Measurements from ENCODE around the gene TMIGD3.

GRCh38 chr1:111483876-111484275 lies 19.6 kb downstream of the TMIGD3 start:
- TF ChIP-seq, protein P1, sequence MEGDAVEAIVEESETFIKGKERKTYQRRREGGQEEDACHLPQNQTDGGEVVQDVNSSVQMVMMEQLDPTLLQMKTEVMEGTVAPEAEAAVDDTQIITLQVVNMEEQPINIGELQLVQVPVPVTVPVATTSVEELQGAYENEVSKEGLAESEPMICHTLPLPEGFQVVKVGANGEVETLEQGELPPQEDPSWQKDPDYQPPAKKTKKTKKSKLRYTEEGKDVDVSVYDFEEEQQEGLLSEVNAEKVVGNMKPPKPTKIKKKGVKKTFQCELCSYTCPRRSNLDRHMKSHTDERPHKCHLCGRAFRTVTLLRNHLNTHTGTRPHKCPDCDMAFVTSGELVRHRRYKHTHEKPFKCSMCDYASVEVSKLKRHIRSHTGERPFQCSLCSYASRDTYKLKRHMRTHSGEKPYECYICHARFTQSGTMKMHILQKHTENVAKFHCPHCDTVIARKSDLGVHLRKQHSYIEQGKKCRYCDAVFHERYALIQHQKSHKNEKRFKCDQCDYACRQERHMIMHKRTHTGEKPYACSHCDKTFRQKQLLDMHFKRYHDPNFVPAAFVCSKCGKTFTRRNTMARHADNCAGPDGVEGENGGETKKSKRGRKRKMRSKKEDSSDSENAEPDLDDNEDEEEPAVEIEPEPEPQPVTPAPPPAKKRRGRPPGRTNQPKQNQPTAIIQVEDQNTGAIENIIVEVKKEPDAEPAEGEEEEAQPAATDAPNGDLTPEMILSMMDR (conservative IDR thresholded peaks at IDR 0.05 in 1 of 2, IDR thresholded peaks at IDR 0.05 in 1 of 2; ENCODE audit: low read depth in 1 of 2, low read length in 2 of 2) = no peak
- no peak for TF ChIP-seq EZH2 (IDR thresholded peaks at IDR 0.05; ENCODE audit: low read length, missing control alignments)

Measured in fibroblast of lung (primary cell).